Fibroblast of lung (primary cell): ENCODE data around the gene SCGB3A2. TPM values are rescaled to one million over a fixed set of nuclear protein-coding genes. Genes with fewer than 3 reads are reported as not detected.

Experiments used
- DNase-seq, 2 donors: peaks; one replicate each; pipeline versions ENCODE4 v3.0.0 to v3.0.0-alpha.2; 2010; ENCODE audit warnings: low read depth in 2 of 2
- H2AFZ ChIP-seq: 2 replicates; pipeline ENCODE4 v1.5.1; 2012; ENCODE audit warnings: low read length, control low read depth, inconsistent platforms
- H3K27ac ChIP-seq: 2 replicates; pipeline ENCODE4 v1.5.1; 2011; ENCODE audit warnings: low read length, control low read depth; ENCODE audit not compliant: insufficient read depth
- H3K27me3 ChIP-seq: 2 replicates; pipeline ENCODE4 v1.5.1; 2011; ENCODE audit warnings: mild to moderate bottlenecking, low read length; ENCODE audit not compliant: control insufficient read depth, insufficient read depth
- H3K36me3 ChIP-seq: 2 replicates; pipeline ENCODE4 v1.5.1; 2011; ENCODE audit warnings: low read length; ENCODE audit not compliant: control insufficient read depth, insufficient read depth
- H3K4me1 ChIP-seq: 2 replicates; pipeline ENCODE4 v1.5.1; 2011; ENCODE audit warnings: low read length; ENCODE audit not compliant: control insufficient read depth, insufficient read depth; ENCODE audit errors: extremely low read depth
- H3K4me2 ChIP-seq: 2 replicates; pipeline ENCODE4 v1.5.1; 2011; ENCODE audit warnings: low read length, control low read depth; ENCODE audit not compliant: insufficient read depth; ENCODE audit errors: extremely low read depth
- H3K4me3 ChIP-seq, 4 experiments: fragments of 200-600 bp in 1 of 4; sonication (generic) in 1 of 4; replicated peaks in 1 of 4; 2 replicates each; pipeline ENCODE4 v1.5.1; 2011 to 2016; ENCODE audit warnings: low read length in 4 of 4, low read depth in 3 of 4, mild to moderate bottlenecking in 3 of 4, control low read depth in 2 of 4, inconsistent platforms in 1 of 4, mixed read lengths in 1 of 4; ENCODE audit not compliant: insufficient read depth in 1 of 4; ENCODE audit errors: control extremely low read depth in 1 of 4
- H3K79me2 ChIP-seq: 2 replicates; pipeline ENCODE4 v1.5.1; 2012; ENCODE audit warnings: mild to moderate bottlenecking, low read length, inconsistent platforms; ENCODE audit not compliant: control insufficient read depth, insufficient read depth
- H3K9ac ChIP-seq: 2 replicates; pipeline ENCODE4 v1.5.1; 2011; ENCODE audit warnings: mild to moderate bottlenecking, low read length, control low read depth; ENCODE audit not compliant: insufficient read depth
- H3K9me3 ChIP-seq: 2 replicates; pipeline ENCODE4 v1.5.1; 2012; ENCODE audit warnings: low read depth, low read length; ENCODE audit not compliant: control insufficient read depth, insufficient read depth
- H4K20me1 ChIP-seq: 2 replicates; pipeline ENCODE4 v1.5.1; 2011; ENCODE audit warnings: low read length; ENCODE audit not compliant: control insufficient read depth, insufficient read depth; ENCODE audit errors: extremely low read depth
- EZH2 ChIP-seq: IDR thresholded peaks from 2 replicates; pipeline ENCODE4 v1.5.1; 2012; ENCODE audit warnings: low read length, control low read depth, mild to moderate bottlenecking; ENCODE audit errors: missing control alignments
- polyA minus RNA-seq: library from RNA; depleted of rRNA, polyadenylated mRNA; stranded (reverse); fragments of >200 nt; gene quantifications from 2 replicates; pipeline ENCODE4 v1.2.3, GENCODE V29; 2011; ENCODE audit warnings: low replicate concordance
- polyA plus RNA-seq, 2 donors: library from polyadenylated mRNA; depleted of rRNA in 1 of 2; stranded (reverse) in 1 of 2; unstranded in 1 of 2; fragments of >200 nt; gene quantifications; 2 replicates each; pipeline ENCODE4 v1.2.1, GENCODE V29; 2011 to 2012; ENCODE audit warnings: missing spikeins in 1 of 2
- total RNA-seq: library from RNA; depleted of rRNA; stranded (reverse); fragments of >200 nt; gene quantifications from 2 replicates; pipeline ENCODE4 v1.2.1, GENCODE V29; 2014
- TF ChIP-seq, protein P1 (sequence below), 2 donors: IDR thresholded peaks in 1 of 2; conservative IDR thresholded peaks in 1 of 2; 1 replicate in 1 of 2; 2 replicates in 1 of 2; pipeline ENCODE4 v1.5.1; 2011 to 2012; ENCODE audit warnings: low read length in 2 of 2, control low read depth in 1 of 2, inconsistent platforms in 1 of 2, low read depth in 1 of 2, mild to moderate bottlenecking in 1 of 2

The SCGB3A2 gene, protein sequence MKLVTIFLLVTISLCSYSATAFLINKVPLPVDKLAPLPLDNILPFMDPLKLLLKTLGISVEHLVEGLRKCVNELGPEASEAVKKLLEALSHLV
- total RNA-seq (not detected in 2 replicates), polyA plus RNA-seq (not detected in 2 replicates), polyA minus RNA-seq (not detected in 2 replicates)
- polyA plus RNA-seq (2012): not detected in 2 replicates

DNA sequence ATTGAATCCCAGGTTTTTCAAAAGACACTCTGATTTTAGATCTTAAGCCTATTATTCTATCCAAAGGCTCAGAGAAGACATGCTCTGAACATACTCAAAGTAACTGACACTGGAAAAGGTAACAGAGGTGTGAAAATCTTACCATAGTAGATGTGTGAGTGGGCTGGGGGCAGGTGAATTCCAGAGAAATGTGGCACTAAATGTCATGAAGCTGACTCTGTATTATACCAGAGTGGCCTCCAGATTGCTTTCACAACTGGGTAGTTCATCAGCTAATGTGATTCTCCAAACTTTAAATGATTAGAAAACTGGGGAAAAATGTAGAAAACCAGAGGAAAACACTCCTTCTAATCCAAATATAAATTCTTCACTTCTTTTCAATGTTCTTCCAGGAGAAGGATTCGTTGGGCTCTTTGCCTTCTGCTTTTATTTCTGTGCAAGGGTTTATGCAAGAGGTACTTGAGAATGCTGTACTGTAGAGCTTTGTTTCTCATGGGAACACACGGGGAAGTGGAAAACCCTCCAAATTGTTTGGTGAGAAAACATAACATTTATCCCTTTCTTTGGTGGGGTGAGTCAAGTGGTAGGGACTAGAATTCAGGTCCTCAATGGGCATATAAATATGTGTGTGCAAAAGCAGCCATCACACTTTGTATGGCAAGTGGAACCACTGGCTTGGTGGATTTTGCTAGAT is at the start of gene SCGB3A2:
TSS of gene SCGB3A2 (plus strand) at position 646 of the 694 bp plus-strand sequence. CDS start 93 bp downstream, outside the sequence.
- no peak within 1 kb of the TSS for H3K4me3 ChIP-seq
- DNase-seq: no peak
- no peaks in the 10 kb centered on the region for H3K9me3 ChIP-seq
- no peak within 1 kb of the TSS for H3K9ac ChIP-seq
- TF ChIP-seq EZH2: no peak
- TF ChIP-seq, protein P1, sequence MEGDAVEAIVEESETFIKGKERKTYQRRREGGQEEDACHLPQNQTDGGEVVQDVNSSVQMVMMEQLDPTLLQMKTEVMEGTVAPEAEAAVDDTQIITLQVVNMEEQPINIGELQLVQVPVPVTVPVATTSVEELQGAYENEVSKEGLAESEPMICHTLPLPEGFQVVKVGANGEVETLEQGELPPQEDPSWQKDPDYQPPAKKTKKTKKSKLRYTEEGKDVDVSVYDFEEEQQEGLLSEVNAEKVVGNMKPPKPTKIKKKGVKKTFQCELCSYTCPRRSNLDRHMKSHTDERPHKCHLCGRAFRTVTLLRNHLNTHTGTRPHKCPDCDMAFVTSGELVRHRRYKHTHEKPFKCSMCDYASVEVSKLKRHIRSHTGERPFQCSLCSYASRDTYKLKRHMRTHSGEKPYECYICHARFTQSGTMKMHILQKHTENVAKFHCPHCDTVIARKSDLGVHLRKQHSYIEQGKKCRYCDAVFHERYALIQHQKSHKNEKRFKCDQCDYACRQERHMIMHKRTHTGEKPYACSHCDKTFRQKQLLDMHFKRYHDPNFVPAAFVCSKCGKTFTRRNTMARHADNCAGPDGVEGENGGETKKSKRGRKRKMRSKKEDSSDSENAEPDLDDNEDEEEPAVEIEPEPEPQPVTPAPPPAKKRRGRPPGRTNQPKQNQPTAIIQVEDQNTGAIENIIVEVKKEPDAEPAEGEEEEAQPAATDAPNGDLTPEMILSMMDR (conservative IDR thresholded peaks at IDR 0.05 in 1 of 2, IDR thresholded peaks at IDR 0.05 in 1 of 2; ENCODE audit: low read depth in 1 of 2, low read length in 2 of 2): no peak
- H3K27ac ChIP-seq: no peak within 1 kb of the TSS
- H3K4me1 ChIP-seq: no peaks in the 10 kb centered on the region
- H3K79me2 ChIP-seq: no peaks in the 10 kb centered on the region
- H2AFZ ChIP-seq: no peak within 1 kb of the TSS
- no peaks in the 10 kb centered on the region for H3K27me3 ChIP-seq
- H3K36me3 ChIP-seq: no peaks in the 10 kb centered on the region
- H3K4me2 ChIP-seq: no peak within 1 kb of the TSS
- no peaks in the 10 kb centered on the region for H4K20me1 ChIP-seq

DNA sequence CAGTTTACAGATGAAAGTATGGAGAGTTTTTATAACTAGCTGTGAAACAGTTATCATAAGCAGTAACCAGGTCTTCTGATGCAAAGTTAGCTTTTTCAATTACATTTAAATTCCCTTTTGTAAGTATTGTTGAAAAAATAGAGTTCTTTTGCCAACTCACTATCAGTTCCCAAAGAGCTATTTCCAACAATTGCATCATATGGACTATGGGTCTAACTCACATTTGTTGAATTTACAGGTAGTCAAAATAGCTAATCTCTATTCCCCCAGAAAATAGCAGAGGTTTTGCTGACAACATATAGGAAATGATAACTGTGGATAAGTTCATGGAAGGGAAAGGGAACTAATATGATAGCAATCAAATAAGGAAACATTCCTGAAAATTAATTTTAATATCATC is 48.5 kb upstream of the SCGB3A2 start:
- Histone ChIP-seq H3K79me2 (no peaks in the 10 kb centered on the region), H3K27me3 (no peaks in the 10 kb centered on the region), H3K9ac (no peak overlapping the region), H3K4me3 (no peak overlapping the region), H3K4me2 (no peak overlapping the region), H3K27ac (no peak overlapping the region), H4K20me1 (no peaks in the 10 kb centered on the region), H2AFZ (no peak overlapping the region), H3K4me1 (no peaks in the 10 kb centered on the region), H3K36me3 (no peaks in the 10 kb centered on the region), H3K9me3 (no peaks in the 10 kb centered on the region)
- TF ChIP-seq, protein P1 (conservative IDR thresholded peaks at IDR 0.05 in 1 of 2, IDR thresholded peaks at IDR 0.05 in 1 of 2; ENCODE audit: low read depth in 1 of 2, low read length in 2 of 2): no peak
- TF ChIP-seq EZH2: no peak
- DNase-seq: peak in 1 of 2 donors; percentile 60

DNA sequence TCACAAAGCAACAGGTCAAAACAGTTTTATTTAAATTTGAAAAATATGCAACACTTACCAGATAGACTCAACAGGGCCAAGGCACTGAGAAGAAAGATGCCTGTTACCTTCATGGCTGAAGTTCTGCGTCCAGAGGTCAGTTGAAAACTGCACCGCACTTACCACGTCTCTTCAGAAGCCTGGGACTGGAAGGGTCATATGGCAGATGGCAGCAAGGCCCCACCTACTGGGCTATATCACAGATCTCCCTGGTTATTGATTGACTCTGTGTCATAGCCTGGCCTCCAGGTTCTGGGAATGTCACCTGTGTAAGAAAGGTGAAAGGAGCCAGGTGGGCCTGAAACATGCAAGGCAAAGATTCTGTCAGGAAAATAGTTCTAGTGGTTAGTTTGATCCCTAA is 47.0 kb upstream of the SCGB3A2 start, which contains the start of gene SPINK1:
TSS of gene SPINK1 (minus strand) at position 207 of the 400 bp plus-strand sequence. CDS start at position 113, 94 bp downstream.
- Histone ChIP-seq H3K79me2 (no peaks in the 10 kb centered on the region), H3K27ac (no peak within 1 kb of the TSS), H2AFZ (no peak within 1 kb of the TSS), H3K9ac (no peak within 1 kb of the TSS), H3K9me3 (no peaks in the 10 kb centered on the region), H3K4me2 (no peak within 1 kb of the TSS), H3K4me1 (no peaks in the 10 kb centered on the region), H3K27me3 (no peaks in the 10 kb centered on the region), H4K20me1 (no peaks in the 10 kb centered on the region), H3K36me3 (no peaks in the 10 kb centered on the region), H3K4me3 (no peak within 1 kb of the TSS)
- TF ChIP-seq, protein P1 (conservative IDR thresholded peaks at IDR 0.05 in 1 of 2, IDR thresholded peaks at IDR 0.05 in 1 of 2; ENCODE audit: low read depth in 1 of 2, low read length in 2 of 2): no peak
- TF ChIP-seq EZH2: no peak
- no peak for DNase-seq
